H9 (cell line): Measurements from ENCODE around the gene COLEC12. TPM values are rescaled to one million over a fixed set of nuclear protein-coding genes. Genes with fewer than 3 reads are reported as not detected.

Experiments
- DNase-seq: peaks from one replicate; pipeline ENCODE4 v3.0.0-alpha.2; 2017
- H2AFZ ChIP-seq: one replicate; pipeline ENCODE4 v1.6.1; 2013; ENCODE audit warnings: mild to moderate bottlenecking, low read length, control low read depth, moderate library complexity
- H2AK5ac ChIP-seq: 2 replicates; pipeline ENCODE4 v1.6.1; 2013; ENCODE audit warnings: low read length, control low read depth, mixed read lengths; ENCODE audit not compliant: insufficient read length
- H2BK120ac ChIP-seq: one replicate; pipeline ENCODE4 v1.6.1; 2013; ENCODE audit warnings: low read depth, mild to moderate bottlenecking, low read length, control low read depth, inconsistent platforms; ENCODE audit not compliant: poor library complexity, severe bottlenecking
- H2BK12ac ChIP-seq: 2 replicates; pipeline ENCODE4 v1.6.1; 2013; ENCODE audit warnings: low read length, control low read depth, mixed read lengths, low read depth; ENCODE audit not compliant: insufficient read length
- H2BK15ac ChIP-seq: 2 replicates; pipeline ENCODE4 v1.6.1; 2013; ENCODE audit warnings: low read depth, low read length, control low read depth
- H2BK20ac ChIP-seq: one replicate; pipeline ENCODE4 v1.6.1; 2013; ENCODE audit warnings: low read depth, mild to moderate bottlenecking, low read length, control low read depth, inconsistent platforms; ENCODE audit not compliant: poor library complexity, severe bottlenecking
- H2BK5ac ChIP-seq: 2 replicates; pipeline ENCODE4 v1.6.1; 2013; ENCODE audit warnings: low read length, control low read depth, mixed read lengths; ENCODE audit not compliant: insufficient read length
- H3K14ac ChIP-seq: 2 replicates; pipeline ENCODE4 v1.6.1; 2013; ENCODE audit warnings: low read length, control low read depth; ENCODE audit not compliant: insufficient read depth
- H3K18ac ChIP-seq: 2 replicates; pipeline ENCODE4 v1.6.1; 2013; ENCODE audit warnings: low read depth, mild to moderate bottlenecking, mixed read lengths, low read length, control low read depth; ENCODE audit not compliant: insufficient read length
- H3K23ac ChIP-seq: 2 replicates; pipeline ENCODE4 v1.6.1; 2013; ENCODE audit warnings: low read length, control low read depth, mixed read lengths, low read depth; ENCODE audit not compliant: insufficient read length
- H3K23me2 ChIP-seq: 2 replicates; pipeline ENCODE4 v1.6.1; 2013; ENCODE audit warnings: low read depth, mild to moderate bottlenecking, mixed read lengths, low read length, control low read depth; ENCODE audit not compliant: insufficient read length, poor library complexity, severe bottlenecking
- H3K27ac ChIP-seq: 2 replicates; pipeline ENCODE4 v1.5.1; 2013; ENCODE audit warnings: low read length, control low read depth, mixed read lengths, low read depth; ENCODE audit not compliant: insufficient read length
- H3K27me3 ChIP-seq: 2 replicates; pipeline ENCODE4 v1.6.1; 2013; ENCODE audit warnings: low read length, control low read depth, inconsistent platforms; ENCODE audit not compliant: insufficient read depth
- H3K4ac ChIP-seq: 2 replicates; pipeline ENCODE4 v1.6.1; 2013; ENCODE audit warnings: low read depth, mild to moderate bottlenecking, control low read depth, inconsistent platforms, low read length, moderate library complexity
- H3K4me1 ChIP-seq: 2 replicates; pipeline ENCODE4 v1.6.1; 2013; ENCODE audit warnings: low read length, control low read depth, inconsistent platforms; ENCODE audit not compliant: insufficient read depth
- H3K4me2 ChIP-seq: 2 replicates; pipeline ENCODE4 v1.6.1; 2013; ENCODE audit warnings: low read length, control low read depth, mixed read lengths; ENCODE audit not compliant: insufficient read length, insufficient read depth
- H3K56ac ChIP-seq: 2 replicates; pipeline ENCODE4 v1.6.1; 2013; ENCODE audit warnings: low read depth, mild to moderate bottlenecking, mixed read lengths, low read length, control low read depth; ENCODE audit not compliant: insufficient read length
- H3K79me1 ChIP-seq: 2 replicates; pipeline ENCODE4 v1.6.1; 2013; ENCODE audit warnings: low read depth, mild to moderate bottlenecking, moderate library complexity, low read length, control low read depth, inconsistent platforms; ENCODE audit not compliant: insufficient read depth, poor library complexity, severe bottlenecking
- H3K79me2 ChIP-seq: 2 replicates; pipeline ENCODE4 v1.6.1; 2013; ENCODE audit warnings: low read length, control low read depth, inconsistent platforms; ENCODE audit not compliant: insufficient read depth
- H3K9ac ChIP-seq: 2 replicates; pipeline ENCODE4 v1.6.1; 2013; ENCODE audit warnings: low read length, control low read depth, mixed read lengths; ENCODE audit not compliant: insufficient read length; ENCODE audit errors: extremely low read depth
- H3K9me3 ChIP-seq: one replicate; pipeline ENCODE4 v1.6.1; 2013; ENCODE audit warnings: low read depth, low read length, inconsistent platforms; ENCODE audit not compliant: control insufficient read depth
- H3T11ph ChIP-seq: one replicate; pipeline ENCODE4 v1.6.1; 2013; ENCODE audit warnings: mild to moderate bottlenecking, low read length, control low read depth, inconsistent platforms
- H4K20me1 ChIP-seq: one replicate; pipeline ENCODE4 v1.6.1; 2013; ENCODE audit not compliant: control insufficient read depth, insufficient read length, insufficient read depth
- H4K5ac ChIP-seq: 2 replicates; pipeline ENCODE4 v1.6.1; 2013; ENCODE audit warnings: low read depth, mild to moderate bottlenecking, mixed read lengths, low read length, control low read depth; ENCODE audit not compliant: insufficient read length
- H4K8ac ChIP-seq: replicated peaks from 2 replicates; pipeline ENCODE4 v1.6.1; 2013; ENCODE audit warnings: low read length, control low read depth, mixed read lengths, low read depth; ENCODE audit not compliant: insufficient read length
- H4K91ac ChIP-seq: 2 replicates; pipeline ENCODE4 v1.6.1; 2013; ENCODE audit warnings: low read depth, mild to moderate bottlenecking, moderate library complexity, mixed read lengths, low read length, control low read depth; ENCODE audit not compliant: insufficient read length
- H3K27ac Mint-ChIP-seq, 3 experiments: 2 replicates in 2 of 3; 3 replicates in 1 of 3; pipeline ENCODE4 v1.8.0; 2020 to 2021; ENCODE audit warnings: mixed read lengths in 3 of 3, mild to moderate bottlenecking in 1 of 3, moderate library complexity in 1 of 3
- H3K27me3 Mint-ChIP-seq: 2 replicates; pipeline ENCODE4 v1.8.0; 2021; ENCODE audit warnings: low read depth, mild to moderate bottlenecking, moderate library complexity, mixed read lengths
- H3K36me3 Mint-ChIP-seq, 3 experiments: 2 replicates in 2 of 3; 3 replicates in 1 of 3; pipeline ENCODE4 v1.8.0; 2020 to 2021; ENCODE audit warnings: low read depth in 3 of 3, mixed read lengths in 3 of 3; ENCODE audit not compliant: insufficient read depth in 1 of 3
- H3K4me1 Mint-ChIP-seq, 2 experiments: 2 replicates each; pipeline ENCODE4 v1.8.0; 2020; ENCODE audit warnings: mixed read lengths in 2 of 2
- H3K4me3 Mint-ChIP-seq, 2 experiments: 2 replicates in 1 of 2; 3 replicates in 1 of 2; pipeline ENCODE4 v1.8.0; 2020 to 2021; ENCODE audit warnings: mild to moderate bottlenecking in 2 of 2, mixed read lengths in 2 of 2, moderate library complexity in 1 of 2
- H3K9me3 Mint-ChIP-seq, 2 experiments: 2 replicates in 1 of 2; 3 replicates in 1 of 2; pipeline ENCODE4 v1.8.0; 2020; ENCODE audit warnings: mild to moderate bottlenecking in 2 of 2, mixed read lengths in 2 of 2, moderate library complexity in 1 of 2
- WGBS: extraction: QIAGEN DNeasy Blood & Tissue Kit; methylation state at CpG from one replicate; pipeline ENCODE4 v1.1.7; 2013; ENCODE audit warnings: missing lambda C conversion rate, low lambda C conversion rate, mixed read lengths; ENCODE audit not compliant: insufficient read length; ENCODE audit errors: extremely low coverage; 5-methylcytosine and 5-hydroxymethylcytosine counted together
- total RNA-seq: library from RNA; stranded (reverse); gene quantifications from 2 replicates; pipeline ENCODE4 v1.2.1, GENCODE V29; 2021
- TF ChIP-seq, protein P1 (sequence below): fragments of 200-600 bp; sonication (generic); conservative IDR thresholded peaks from 3 replicates; pipeline ENCODE4 v1.8.0; 2021; ENCODE audit warnings: antibody characterized with exemption, mild to moderate bottlenecking

The COLEC12 gene
- total RNA-seq, 1 experiment from 2014 or later = 0.70 TPM

DNA sequence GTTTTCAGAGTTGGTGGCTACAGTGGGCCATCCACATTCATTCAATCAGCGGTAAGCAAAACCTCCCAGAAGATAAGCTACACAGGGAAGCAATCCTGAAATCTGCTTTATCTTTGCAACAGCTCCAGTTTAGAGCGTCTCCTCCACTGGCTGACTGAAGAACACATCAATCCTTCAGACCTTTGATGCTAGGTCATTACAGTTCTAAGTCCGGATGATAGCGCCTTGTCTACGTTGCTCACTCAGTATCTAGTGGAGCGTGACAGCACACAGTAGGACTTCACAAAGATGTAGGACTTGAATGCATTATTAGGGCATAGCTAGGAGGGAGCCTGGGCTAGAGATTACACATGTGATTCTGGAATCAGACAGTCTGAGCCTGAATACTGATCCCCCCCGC, 5.0 kb downstream of the COLEC12 start:
- no peak overlapping the region for H2BK12ac ChIP-seq
- H3K4me1 ChIP-seq = no peaks in the 10 kb centered on the region
- H3K9ac ChIP-seq = no peak overlapping the region
- no peak overlapping the region for H3K4ac ChIP-seq
- H3K79me1 ChIP-seq = no peaks in the 10 kb centered on the region
- TF ChIP-seq, protein P1, sequence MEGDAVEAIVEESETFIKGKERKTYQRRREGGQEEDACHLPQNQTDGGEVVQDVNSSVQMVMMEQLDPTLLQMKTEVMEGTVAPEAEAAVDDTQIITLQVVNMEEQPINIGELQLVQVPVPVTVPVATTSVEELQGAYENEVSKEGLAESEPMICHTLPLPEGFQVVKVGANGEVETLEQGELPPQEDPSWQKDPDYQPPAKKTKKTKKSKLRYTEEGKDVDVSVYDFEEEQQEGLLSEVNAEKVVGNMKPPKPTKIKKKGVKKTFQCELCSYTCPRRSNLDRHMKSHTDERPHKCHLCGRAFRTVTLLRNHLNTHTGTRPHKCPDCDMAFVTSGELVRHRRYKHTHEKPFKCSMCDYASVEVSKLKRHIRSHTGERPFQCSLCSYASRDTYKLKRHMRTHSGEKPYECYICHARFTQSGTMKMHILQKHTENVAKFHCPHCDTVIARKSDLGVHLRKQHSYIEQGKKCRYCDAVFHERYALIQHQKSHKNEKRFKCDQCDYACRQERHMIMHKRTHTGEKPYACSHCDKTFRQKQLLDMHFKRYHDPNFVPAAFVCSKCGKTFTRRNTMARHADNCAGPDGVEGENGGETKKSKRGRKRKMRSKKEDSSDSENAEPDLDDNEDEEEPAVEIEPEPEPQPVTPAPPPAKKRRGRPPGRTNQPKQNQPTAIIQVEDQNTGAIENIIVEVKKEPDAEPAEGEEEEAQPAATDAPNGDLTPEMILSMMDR = no peak
- DNase-seq = no peak
- H3K79me2 ChIP-seq = no peaks in the 10 kb centered on the region
- H3K23ac ChIP-seq = no peak overlapping the region
- H3K18ac ChIP-seq = no peak overlapping the region
- no peak overlapping the region for H4K91ac ChIP-seq
- no peaks in the 10 kb centered on the region for H3K9me3 ChIP-seq
- no peak overlapping the region for H2BK5ac ChIP-seq
- no peak overlapping the region for H3K27ac ChIP-seq
- H4K5ac ChIP-seq = no peak overlapping the region
- no peak overlapping the region for H3T11ph ChIP-seq
- H3K14ac ChIP-seq = no peak overlapping the region
- no peak overlapping the region for H4K8ac ChIP-seq
- peaks cover 36% of the 10 kb centered on the region for H3K27me3 Mint-ChIP-seq
- H3K36me3 Mint-ChIP-seq = no peaks in the 10 kb centered on the region; a peak in 1 of 7 replicates
- no peak overlapping the region for H2BK15ac ChIP-seq
- no peak overlapping the region for H3K4me3 Mint-ChIP-seq
- no peak overlapping the region for H3K4me2 ChIP-seq
- H2AK5ac ChIP-seq = no peak overlapping the region
- H3K56ac ChIP-seq = no peak overlapping the region
- peaks cover 22 to 24% of the 10 kb centered on the region in 2 experiments for H3K4me1 Mint-ChIP-seq
- H3K23me2 ChIP-seq = peaks cover 9% of the 10 kb centered on the region
- no peak overlapping the region for H2BK120ac ChIP-seq
- no peak overlapping the region for H2AFZ ChIP-seq
- H2BK20ac ChIP-seq = no peak overlapping the region
- H4K20me1 ChIP-seq = no peaks in the 10 kb centered on the region
- WGBS = no CpG with 5 or more reads among the region's 7 CpGs
- H3K9me3 Mint-ChIP-seq = no peaks in the 10 kb centered on the region
- H3K27ac Mint-ChIP-seq = no peak overlapping the region; a peak in 1 of 7 replicates
- peaks cover 17% of the 10 kb centered on the region; the same call in 1 of the 2 replicates for H3K27me3 ChIP-seq
